DMS 273 (cell line): ENCODE results near the gene MMP25.
A peak's percentile ranks its signal among the peaks of the same experiment; 100 is the strongest.

ENCODE experiments used
- DNase-seq: peaks from one replicate; lab custom pipeline; 2025; ENCODE audit not compliant: unreplicated experiment; lab: John Stamatoyannopoulos, UW

MMP25 gene, protein sequence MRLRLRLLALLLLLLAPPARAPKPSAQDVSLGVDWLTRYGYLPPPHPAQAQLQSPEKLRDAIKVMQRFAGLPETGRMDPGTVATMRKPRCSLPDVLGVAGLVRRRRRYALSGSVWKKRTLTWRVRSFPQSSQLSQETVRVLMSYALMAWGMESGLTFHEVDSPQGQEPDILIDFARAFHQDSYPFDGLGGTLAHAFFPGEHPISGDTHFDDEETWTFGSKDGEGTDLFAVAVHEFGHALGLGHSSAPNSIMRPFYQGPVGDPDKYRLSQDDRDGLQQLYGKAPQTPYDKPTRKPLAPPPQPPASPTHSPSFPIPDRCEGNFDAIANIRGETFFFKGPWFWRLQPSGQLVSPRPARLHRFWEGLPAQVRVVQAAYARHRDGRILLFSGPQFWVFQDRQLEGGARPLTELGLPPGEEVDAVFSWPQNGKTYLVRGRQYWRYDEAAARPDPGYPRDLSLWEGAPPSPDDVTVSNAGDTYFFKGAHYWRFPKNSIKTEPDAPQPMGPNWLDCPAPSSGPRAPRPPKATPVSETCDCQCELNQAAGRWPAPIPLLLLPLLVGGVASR

DNA sequence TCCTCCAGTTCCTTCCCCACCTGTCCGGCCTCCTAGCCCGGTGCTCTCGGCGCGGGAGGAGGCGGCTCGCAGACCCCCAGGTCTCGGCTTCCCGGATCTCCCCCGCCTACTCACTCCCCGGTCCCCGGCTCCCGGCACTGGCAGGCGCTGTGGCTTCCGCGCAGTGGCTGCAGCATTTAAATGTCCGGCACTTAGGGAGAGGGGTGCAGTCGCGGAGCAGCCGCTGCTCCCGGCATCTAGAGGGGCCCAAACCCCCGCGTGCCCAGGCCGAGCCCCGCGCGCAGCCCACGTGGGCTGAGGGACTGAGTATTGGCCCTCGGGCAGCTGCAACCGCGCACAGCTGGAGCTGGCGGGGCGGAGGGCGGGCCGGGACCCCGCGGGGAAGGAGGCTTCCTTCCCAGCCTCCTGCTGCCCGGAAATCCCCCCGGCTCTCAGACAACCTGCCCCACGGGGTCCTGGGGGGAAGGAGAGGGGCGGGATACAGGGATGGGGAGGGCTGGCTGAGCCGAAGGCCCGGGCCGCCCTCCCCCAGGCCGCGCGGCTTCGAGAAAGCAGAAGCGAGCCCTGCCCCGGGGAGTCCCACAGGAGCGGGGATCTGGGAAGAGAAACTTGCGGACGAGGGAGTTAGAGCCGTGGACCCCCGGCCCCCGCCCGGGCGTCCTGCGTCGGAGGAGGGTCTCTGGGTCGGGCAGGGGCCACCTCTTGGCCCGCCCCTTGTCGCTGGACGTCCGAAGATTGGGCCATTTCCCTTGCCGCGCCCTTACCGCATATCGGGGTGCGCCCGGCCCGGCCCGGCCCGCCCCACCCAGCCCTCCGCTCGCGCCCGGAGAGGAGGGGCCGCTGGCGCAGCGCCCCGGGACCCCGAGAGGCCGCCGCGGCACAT, at the start of gene MMP25:
MMP25 (plus strand) TSS at position 804 of the 883 bp plus-strand sequence. CDS start 357 bp downstream, outside the sequence.
- DNase-seq = peak; percentile 66

DNA sequence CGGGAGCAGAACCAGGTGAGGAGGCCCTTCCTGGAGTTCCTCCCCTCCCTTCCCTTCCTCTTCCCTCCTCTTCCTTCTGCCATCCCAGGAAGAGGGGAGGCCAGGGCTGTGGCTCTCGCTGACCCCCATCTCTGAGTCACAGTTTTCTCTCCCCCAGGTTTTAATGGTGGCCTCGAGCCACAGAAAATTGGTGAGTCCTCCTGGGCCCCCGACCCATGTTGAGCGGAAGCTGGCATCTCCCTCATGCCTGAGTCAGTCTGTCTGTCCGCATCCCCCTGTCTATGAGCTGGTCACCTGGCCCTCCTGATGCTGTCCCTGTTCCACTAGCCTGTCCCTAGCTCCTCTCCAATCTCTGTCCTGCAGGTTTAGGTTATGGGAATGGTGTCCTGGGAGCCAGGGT, 46.4 kb upstream of the MMP25 start:
- no peak for DNase-seq

DNA sequence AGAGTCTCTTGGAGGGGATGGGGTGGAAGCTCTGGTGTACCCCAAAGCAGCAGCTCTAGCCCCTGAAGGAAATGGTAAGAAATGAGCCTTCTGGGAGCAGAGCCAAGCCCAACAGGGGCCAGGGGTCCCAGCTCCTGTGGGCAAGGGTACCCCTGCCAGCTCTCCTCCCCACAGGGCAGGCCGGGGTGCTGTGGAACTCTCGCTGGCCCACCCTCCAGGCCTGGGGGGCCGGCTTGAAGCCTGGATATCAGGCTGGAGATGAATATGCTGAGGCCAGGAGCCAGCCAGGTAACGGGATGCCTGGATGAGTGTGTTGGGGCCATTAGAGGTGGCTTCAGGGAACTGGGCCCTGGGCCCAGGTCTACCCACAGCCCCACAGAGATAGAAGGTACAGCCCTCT, 45.8 kb upstream of the MMP25 start:
- no peak for DNase-seq

DNA sequence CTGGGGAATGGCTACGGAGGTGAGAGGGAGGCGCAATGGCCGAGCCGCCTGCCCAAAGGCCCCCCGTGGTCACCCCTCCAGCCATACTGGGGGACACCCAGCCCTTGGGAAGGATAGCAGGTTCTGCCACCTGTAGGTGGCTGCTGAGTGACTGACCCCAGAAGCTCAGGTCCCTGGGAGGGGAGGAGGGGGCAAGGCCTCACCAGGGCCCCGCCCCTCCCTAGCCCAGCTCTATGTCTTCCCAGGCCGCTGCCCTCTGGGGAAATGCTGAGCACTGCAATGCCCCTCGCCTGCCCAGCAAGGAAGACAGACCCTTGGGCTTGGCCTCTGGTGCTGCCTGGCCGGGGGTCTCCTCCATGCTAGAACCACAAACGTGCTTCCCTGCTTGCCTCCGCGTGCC, 45.0 kb upstream of the MMP25 start:
- no peak for DNase-seq

DNA sequence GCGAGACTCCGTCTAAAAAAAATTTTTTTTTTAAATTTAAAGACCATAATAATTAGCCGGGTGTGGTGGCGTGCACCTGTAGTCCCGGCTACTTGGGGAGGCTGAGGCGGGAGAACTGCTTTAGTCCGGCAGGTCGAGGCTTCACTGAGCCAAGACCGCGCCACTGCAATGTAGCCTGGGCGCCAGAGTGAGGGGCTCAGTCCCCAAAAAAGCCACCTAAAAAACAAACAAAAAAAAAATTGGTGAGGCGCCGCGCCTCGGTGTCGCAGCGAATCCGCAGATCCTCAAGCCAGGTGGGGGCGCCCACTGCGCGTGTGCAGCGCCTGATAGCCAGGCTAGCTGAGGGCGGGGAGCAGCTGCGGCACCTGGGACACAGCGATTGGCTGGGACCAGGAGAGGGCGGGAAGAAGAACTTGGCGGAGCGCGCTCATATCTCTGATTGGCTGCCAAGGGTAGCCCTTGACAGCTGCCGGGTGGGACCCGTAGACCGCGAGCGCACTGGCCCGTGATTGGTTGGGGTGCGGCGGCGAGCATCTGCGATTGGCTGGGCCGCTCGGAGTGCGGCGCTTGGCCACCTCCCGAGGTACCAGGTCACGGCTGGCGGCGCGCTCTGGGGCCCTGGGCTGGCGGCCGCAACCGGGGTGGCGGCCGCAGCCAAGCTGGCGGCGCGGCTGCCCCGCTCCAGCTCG, 42.6 kb upstream of the MMP25 start:
- DNase-seq = peak; percentile 99

DNA sequence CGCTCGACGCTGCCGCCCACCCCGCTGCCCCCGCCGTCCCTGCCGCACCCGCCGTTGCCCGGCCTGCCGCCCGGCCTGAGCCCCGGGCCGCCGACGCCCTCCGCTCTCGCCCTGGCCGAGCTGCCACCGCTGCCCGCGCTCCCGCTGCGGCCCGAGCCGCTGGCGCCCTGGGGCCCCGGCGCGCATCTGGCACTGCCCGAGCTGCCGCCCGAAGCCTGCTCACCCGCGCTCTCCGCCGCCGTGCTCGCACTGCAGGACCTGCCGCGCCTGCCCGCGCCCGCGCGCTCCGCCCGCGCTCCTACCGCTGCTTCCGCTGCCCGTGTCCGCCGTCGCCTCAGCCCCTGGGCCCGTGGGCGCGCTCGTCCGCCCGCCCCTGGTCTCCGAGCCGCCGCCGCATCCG, 42.0 kb upstream of the MMP25 start:
- DNase-seq = peak; percentile 74

DNA sequence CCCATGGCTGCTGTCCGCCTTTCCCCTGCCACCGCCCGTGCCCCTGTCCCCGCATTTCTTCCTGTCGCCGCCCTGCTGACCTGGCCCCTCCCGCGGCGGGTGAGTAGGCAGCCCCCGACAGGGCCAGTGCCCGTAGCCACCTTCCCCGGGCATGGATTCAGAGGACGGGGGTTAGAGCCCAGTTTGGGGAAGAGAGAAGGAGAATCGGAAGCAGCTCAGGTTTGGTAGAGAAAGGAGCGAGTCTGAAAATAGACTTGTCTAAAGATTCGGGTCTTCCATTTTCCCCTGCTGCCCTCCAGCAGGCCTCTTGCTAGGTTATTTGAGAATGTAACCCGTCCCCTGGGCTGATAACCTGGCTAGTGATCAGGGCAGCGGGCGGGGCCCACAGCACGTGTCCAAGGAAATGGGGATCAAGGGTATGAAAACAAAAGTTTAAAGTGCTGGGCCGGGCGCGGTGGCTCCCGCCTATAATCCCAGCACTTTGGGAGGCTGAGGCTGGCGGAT, 41.5 kb upstream of the MMP25 start:
- peak; percentile 69 for DNase-seq

DNA sequence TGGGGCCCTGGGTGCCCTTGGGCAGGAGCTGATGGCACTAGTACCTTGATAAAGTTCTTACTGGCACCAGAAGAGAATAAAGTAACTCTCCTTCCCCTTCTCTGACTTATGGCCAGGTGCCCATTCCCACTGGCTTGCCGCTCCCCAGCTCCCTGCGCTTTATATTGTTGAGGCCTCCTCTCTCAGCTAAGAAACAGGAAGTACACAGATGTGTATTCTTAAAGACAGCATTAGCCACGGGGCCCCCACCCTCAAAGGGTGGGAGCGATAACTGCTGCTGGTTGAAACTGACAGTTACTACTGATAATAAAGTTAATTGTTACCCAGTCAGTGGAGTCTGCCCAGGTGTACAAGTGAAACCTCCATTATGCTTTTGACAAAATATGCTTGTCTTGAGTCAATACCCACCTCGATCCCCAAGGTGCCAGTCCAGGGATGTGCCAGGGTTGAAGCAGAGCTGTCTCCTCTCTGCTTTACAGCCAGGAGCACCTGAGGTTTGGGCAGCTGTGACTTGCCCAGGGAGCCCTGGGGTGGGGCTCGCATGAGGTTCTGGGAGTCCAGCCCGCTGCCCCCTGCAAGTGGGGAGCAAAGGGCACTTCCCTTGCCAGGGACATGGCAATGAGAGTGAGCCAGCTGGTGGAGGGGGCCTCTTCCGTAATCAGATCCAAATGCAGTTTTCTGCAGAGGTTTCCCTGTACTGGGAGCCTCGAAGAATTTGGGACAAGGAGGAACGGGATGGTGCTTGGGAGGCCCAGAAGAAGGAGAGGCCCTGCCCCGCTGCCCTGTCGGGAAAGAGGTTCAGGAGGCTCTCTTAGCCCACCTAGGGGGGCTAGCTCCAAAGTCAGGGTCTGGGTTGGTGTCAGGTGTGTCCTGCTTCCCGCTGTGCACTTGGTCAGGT, 39.1 kb upstream of the MMP25 start:
- no peak for DNase-seq

DNA sequence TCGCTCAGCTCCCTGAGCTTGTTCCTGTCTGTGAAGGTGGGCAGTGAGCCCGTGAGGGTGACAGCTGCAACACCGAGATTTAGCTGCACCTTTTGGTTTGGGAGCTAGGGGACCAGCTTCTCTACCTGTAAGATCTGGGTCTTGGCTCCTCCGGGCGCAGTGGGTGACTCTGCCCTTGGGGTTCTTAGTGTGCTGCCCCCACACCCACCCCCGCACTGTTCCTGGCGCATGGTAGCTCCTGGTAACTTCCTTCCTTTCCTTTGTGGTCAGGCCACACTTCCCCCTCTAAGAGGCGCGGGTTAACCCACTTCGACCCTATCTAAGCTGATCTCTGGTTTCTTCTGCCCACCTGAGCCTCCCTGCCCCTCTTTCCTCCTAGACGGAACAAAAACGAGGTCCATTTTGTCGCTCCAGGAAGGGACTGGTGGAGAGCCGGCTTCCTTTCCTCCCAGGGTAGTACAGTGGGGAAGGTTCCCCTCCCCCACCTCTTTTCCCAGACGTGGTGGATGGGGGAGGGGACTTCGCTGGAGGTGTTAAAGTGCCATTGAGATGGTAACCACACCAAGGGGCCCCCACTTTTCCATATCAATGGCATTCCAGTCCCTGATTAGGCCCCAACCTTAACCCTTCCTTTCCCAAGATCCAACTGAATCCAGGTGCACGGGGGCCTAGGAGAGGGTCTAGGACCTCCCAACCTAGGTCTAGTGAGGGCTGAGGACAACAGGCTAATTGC, 38.2 kb upstream of the MMP25 start:
- DNase-seq = no peak

DNA sequence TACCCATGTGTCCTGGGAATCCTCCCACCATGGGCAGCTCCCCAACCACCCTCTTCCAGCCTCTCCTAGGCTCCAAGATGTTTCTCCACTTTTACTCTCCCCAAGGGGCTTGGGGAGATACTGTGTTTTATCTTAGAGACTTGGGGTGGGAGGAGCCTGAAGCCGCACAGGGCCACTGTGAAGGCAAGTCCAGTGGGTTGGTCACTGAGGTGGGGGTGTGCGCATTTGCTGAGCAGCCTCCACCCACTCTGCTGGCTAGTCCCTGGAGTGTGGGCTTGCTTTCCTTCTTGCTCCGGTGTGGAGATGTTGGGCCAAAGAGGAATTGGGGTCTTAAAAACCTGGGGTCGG, 37.7 kb upstream of the MMP25 start:
- no peak for DNase-seq

DNA sequence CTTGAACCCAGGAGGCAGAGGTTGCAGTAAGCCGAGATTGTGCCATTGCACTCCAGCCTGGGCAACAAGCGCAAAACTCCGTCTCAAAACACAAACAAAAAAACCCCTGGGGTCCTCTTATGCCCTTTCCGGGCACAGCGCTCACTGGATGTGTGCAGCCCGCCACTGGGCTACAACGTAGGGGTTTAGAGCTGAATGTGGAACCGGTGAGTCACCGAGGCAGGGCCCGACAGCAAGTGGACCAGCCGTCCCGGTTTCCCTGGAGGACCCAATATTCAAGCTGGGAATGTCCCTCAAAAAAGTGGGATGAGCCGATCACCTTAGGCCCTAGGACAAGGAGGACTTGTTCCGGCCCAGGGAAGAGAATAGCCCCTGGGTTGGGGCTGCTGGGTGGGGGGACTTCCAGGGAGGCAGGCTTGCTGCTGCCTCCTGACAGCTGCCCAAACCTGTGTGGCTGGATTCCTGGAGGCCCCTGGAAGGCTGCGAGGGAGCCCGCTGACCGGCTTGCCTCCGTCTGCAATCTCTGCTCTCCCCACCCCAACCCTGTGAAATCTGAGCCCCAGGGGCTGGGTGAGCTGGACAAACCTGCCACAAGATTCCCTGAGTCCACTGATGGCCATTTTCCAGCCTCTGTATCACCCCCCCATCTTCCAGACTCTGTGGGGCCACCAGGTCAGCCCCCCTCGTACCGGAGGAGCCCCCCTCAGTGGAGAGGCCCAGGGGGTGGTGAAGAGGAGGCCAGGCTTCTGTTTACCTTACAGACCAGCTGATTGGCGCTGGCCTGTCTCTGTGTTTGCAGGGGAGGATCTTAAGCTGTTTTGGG, 36.6 kb upstream of the MMP25 start:
- no peak for DNase-seq

DNA sequence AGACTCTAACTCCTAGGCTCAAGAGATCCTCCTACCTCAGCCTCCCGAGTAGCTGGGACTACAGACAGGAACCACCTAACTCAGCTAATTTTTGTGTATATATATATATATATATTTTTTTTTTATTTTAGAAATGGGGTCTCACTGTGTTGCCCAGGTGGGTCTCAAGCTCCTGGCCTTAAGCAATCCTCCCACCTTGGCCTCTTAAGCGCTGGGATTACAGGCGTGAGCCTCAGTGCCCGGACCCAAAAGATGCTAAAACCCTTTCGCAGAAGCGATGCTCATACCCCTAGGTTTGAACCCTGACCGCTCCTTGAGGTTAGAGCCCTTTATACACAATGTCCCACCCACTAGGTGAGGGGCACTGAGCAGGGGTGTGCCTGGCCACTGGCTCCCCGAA, 35.9 kb upstream of the MMP25 start:
- no peak for DNase-seq

DNA sequence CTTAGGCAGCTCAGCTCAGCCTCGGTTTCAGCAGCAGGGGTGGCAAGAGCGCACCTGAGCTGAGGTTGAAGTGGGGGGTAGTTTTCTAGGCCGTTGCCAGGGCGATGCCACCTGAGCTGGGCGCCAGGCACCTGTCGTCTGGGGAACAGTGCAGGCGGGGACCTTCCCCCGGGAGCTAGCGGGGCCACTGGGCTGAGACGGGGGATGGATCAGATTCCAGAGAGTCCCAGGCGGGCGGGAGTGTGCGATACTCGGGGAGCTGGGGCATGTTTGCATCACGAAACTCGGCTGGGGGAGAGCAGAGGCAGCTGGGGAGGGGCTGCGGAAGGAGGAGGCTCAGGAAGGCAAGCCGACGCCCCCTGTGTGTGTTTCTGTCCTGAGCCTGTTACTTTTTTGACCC, 34.1 kb upstream of the MMP25 start:
- no peak for DNase-seq

DNA sequence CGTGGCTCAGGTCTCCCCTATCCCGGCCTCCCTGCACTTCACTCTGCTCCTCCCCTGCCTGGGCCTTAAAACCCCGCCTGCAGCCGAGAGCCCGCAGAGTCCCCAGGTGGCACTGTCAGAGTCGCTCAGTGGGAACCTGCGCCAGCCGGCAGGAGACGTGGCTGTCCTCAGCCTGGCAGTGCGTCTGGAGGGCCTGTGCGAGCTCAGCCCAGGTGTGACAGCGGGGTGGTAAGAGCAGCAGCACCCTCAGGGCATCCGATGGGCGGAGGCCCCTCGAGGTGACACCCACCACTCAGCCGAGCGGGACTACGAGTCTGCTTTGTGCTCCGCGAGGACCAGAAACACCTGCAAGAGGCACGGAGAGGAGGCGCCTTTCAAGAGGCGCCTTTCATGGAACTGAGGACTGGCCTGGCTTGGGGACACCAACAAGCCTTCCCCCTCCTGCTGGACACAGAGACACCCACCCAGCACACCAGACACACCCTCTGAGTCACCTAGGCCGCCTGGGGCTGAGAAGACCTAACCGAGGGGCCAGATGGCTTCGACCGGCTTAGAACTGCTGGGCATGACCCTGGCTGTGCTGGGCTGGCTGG, 33.4 kb upstream of the MMP25 start, which contains the start of gene CLDN9:
CLDN9 (plus strand) TSS at position 96 of the 593 bp plus-strand sequence; CDS start at position 536, 440 bp downstream.
- DNase-seq = no peak

DNA sequence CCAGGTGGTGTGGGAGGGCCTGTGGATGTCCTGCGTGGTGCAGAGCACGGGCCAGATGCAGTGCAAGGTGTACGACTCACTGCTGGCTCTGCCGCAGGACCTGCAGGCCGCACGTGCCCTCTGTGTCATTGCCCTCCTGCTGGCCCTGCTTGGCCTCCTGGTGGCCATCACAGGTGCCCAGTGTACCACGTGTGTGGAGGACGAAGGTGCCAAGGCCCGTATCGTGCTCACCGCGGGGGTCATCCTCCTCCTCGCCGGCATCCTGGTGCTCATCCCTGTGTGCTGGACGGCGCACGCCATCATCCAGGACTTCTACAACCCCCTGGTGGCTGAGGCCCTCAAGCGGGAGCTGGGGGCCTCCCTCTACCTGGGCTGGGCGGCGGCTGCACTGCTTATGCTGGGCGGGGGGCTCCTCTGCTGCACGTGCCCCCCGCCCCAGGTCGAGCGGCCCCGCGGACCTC, 32.8 kb upstream of the MMP25 start:
- no peak for DNase-seq

DNA sequence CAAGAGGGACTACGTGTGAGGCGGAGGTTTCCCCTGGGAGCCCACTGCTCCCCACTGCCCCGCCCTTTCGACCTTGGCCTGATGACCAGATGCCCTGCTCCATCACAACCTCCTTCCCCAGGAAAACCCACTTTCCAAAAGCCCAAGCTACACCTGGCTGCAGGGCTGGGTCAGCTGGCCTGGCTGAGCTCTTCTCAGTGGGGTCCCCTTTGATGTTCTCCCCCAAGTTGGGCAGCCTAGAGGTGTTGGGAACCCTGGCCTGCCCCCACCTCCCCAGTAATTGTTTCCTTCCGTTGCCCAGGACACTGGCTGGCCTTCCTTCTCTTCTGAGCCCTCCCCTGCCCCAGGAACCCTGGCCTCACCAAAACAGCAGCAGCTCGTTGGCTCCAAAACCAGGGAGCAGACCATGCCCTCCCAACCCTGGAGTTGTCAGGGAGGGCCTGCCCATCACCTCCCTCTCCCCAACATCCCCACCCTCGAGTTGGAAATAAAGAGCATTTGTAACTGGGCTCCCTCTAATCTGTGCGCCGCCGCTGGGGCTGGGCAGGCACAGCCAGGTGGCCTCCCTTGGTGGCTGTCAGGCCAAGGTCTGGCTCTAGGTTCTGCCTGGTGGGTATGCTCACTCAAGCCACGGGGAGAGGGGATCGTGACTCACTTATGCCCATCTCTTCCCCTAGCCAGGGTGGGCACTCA, 32.2 kb upstream of the MMP25 start:
- DNase-seq = no peak

DNA sequence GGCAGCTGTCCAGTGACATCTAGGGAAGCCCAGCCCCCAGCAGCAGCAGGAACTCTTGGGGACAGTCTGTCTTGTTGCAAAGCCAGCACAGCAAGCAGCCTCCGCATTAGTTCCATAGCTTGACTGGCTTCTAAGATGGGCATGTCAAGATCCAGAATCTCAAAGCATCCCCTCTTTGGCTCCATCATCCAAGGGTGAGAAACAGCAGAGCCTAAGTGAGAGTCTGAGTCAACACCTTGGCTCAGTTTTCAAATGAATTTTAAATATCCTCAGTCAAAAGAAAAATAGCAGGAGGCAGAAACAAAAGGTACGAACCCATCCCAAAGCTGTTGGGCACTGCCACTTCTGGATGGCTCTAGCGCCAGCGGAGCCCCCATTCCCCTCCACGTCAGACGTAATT, 31.4 kb upstream of the MMP25 start:
- no peak for DNase-seq
